ENCODE data around the gene NRIP1. TPM values are rescaled to one million over a fixed set of nuclear protein-coding genes. Genes with fewer than 3 reads are reported as not detected.

NRIP1 gene
- total and polyA plus RNA-seq, 2 of the 8 experiments (the other 6 are each of a cell fraction or from before 2014, with no cell fraction given), result 1.5 to 9.3 TPM

DNA sequence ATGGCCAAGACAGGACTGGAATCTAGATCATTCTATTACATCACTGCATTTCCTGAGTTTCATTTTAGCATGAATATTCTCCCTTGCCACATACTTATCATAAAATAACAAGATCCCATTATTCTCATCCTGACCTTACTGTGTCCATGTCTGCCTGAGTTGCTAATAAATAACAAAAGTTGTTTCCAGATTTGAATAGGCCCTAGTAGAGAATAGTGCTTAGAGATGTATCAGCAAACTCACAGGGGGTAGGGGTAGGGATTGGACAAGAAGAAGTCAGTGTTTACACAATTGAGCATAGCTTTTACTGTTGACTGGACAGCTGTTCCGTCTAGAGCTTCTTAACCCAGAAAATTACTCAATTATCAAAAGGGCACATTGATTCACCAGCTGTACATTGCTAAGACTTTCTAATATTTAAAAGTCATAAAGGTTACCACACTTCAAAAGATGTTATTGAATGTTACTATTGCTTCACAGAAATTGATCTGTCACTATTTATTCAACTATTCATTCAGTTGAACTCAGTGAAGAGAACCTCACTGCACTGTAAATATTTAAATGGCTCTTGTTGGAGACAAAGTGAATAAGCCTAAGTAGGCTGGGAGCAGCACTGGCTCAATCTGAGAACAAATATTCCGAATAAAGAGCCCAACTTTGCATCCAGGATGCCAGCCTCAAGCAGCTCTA is 121.9 kb downstream of the NRIP1 start (continued):
- TF ChIP-seq, protein P1, sequence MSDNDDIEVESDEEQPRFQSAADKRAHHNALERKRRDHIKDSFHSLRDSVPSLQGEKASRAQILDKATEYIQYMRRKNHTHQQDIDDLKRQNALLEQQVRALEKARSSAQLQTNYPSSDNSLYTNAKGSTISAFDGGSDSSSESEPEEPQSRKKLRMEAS (IDR thresholded peaks at IDR 0.05), result no peak
- TF ChIP-seq CREB1 (IDR thresholded peaks at IDR 0.05) (no peak), TEAD4 (IDR thresholded peaks at IDR 0.05; ENCODE audit: low read depth, low read length) (no peak), PHF8 (conservative IDR thresholded peaks at IDR 0.05; ENCODE audit: low read depth, low read length) (no peak)
- TF ChIP-seq, protein P2, sequence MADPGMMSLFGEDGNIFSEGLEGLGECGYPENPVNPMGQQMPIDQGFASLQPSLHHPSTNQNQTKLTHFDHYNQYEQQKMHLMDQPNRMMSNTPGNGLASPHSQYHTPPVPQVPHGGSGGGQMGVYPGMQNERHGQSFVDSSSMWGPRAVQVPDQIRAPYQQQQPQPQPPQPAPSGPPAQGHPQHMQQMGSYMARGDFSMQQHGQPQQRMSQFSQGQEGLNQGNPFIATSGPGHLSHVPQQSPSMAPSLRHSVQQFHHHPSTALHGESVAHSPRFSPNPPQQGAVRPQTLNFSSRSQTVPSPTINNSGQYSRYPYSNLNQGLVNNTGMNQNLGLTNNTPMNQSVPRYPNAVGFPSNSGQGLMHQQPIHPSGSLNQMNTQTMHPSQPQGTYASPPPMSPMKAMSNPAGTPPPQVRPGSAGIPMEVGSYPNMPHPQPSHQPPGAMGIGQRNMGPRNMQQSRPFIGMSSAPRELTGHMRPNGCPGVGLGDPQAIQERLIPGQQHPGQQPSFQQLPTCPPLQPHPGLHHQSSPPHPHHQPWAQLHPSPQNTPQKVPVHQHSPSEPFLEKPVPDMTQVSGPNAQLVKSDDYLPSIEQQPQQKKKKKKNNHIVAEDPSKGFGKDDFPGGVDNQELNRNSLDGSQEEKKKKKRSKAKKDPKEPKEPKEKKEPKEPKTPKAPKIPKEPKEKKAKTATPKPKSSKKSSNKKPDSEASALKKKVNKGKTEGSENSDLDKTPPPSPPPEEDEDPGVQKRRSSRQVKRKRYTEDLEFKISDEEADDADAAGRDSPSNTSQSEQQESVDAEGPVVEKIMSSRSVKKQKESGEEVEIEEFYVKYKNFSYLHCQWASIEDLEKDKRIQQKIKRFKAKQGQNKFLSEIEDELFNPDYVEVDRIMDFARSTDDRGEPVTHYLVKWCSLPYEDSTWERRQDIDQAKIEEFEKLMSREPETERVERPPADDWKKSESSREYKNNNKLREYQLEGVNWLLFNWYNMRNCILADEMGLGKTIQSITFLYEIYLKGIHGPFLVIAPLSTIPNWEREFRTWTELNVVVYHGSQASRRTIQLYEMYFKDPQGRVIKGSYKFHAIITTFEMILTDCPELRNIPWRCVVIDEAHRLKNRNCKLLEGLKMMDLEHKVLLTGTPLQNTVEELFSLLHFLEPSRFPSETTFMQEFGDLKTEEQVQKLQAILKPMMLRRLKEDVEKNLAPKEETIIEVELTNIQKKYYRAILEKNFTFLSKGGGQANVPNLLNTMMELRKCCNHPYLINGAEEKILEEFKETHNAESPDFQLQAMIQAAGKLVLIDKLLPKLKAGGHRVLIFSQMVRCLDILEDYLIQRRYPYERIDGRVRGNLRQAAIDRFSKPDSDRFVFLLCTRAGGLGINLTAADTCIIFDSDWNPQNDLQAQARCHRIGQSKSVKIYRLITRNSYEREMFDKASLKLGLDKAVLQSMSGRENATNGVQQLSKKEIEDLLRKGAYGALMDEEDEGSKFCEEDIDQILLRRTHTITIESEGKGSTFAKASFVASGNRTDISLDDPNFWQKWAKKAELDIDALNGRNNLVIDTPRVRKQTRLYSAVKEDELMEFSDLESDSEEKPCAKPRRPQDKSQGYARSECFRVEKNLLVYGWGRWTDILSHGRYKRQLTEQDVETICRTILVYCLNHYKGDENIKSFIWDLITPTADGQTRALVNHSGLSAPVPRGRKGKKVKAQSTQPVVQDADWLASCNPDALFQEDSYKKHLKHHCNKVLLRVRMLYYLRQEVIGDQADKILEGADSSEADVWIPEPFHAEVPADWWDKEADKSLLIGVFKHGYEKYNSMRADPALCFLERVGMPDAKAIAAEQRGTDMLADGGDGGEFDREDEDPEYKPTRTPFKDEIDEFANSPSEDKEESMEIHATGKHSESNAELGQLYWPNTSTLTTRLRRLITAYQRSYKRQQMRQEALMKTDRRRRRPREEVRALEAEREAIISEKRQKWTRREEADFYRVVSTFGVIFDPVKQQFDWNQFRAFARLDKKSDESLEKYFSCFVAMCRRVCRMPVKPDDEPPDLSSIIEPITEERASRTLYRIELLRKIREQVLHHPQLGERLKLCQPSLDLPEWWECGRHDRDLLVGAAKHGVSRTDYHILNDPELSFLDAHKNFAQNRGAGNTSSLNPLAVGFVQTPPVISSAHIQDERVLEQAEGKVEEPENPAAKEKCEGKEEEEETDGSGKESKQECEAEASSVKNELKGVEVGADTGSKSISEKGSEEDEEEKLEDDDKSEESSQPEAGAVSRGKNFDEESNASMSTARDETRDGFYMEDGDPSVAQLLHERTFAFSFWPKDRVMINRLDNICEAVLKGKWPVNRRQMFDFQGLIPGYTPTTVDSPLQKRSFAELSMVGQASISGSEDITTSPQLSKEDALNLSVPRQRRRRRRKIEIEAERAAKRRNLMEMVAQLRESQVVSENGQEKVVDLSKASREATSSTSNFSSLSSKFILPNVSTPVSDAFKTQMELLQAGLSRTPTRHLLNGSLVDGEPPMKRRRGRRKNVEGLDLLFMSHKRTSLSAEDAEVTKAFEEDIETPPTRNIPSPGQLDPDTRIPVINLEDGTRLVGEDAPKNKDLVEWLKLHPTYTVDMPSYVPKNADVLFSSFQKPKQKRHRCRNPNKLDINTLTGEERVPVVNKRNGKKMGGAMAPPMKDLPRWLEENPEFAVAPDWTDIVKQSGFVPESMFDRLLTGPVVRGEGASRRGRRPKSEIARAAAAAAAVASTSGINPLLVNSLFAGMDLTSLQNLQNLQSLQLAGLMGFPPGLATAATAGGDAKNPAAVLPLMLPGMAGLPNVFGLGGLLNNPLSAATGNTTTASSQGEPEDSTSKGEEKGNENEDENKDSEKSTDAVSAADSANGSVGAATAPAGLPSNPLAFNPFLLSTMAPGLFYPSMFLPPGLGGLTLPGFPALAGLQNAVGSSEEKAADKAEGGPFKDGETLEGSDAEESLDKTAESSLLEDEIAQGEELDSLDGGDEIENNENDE (IDR thresholded peaks at IDR 0.05; ENCODE audit: insufficient replicate concordance, low read length), result no peak
